ENCODE data around the gene CLCF1. TPM values are rescaled to one million over a fixed set of nuclear protein-coding genes. Genes with fewer than 3 reads are reported as not detected.
A peak's percentile ranks its signal among the peaks of the same experiment; 100 is the strongest.

CLCF1 gene
- total and polyA plus RNA-seq, 2 of the 13 experiments (the other 11 are each of a cell fraction or from before 2014, with no cell fraction given), result 0.49 to 0.78 TPM

DNA sequence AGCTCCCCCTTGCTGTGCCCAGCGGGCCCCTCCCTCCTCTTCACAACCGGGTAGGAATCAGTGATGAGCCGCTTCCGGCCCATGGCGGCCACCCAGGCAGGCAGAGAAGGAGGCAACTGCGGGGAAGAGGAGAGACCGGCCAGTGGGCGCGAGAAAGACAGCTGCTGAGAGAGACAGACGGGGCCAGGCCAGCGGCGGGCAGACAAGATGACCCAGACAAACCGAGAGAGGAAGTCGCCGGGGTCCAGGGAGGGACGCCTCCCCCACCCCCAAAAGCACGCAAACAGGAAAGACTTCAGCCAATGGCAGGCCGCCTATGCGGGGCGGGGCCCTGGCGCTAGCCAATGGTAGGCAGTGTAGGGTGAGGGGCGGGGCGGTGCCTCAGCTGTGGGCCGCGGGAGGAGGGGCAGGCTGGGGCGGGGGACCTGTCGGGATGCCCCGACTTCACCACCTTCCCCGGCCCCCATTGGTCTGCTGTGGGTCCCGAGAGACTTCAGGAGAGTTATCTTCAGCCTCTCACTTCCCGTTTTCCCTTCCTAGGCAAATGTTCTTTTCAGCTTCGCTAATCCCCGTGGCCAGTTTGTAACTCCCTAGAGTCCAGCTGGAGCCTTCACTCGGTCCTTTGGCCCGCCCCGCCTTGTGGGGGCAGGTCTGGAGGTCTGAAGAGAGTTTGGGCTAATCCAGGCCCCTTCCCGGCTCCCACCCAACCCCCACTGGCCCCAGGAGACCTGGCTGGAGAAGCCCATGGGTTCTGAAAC lies 19.9 kb downstream of the CLCF1 start, which contains the start of gene POLD4 (continued):
- TF ChIP-seq, protein P1, sequence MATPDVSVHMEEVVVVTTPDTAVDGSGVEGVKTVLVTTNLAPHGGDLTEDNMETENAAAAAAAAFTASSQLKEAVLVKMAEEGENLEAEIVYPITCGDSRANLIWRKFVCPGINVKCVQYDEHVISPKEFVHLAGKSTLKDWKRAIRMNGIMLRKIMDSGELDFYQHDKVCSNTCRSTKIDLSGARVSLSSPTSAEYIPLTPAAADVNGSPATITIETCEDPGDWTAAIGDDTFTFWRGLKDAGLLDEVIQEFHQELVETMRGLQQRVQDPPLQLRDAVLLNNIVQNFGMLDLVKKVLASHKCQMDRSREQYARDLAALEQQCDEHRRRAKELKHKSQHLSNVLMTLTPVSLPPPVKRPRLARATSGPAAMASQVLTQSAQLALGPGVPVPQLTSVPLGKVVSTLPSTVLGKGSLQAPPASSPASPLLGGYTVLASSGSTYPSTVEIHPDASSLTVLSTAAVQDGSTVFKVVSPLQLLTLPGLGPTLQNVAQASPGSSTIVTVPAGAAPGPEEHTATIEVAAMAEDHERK (CRISPR knock-in tag; IDR thresholded peaks at IDR 0.05; ENCODE audit: low read depth), result no peak
- TF ChIP-seq FOSL2 (CRISPR knock-in tag; IDR thresholded peaks at IDR 0.05) (peak; percentile 10; the same call in 1 of the 2 replicates), ZNF792 (CRISPR knock-in tag; IDR thresholded peaks at IDR 0.05) (peak; percentile 40; the same call in 1 of the 2 replicates), ZNF841 (CRISPR knock-in tag; IDR thresholded peaks at IDR 0.05; ENCODE audit: borderline replicate concordance) (no peak), RORA (CRISPR knock-in tag; IDR thresholded peaks at IDR 0.05) (no peak), KLF11 (CRISPR knock-in tag; IDR thresholded peaks at IDR 0.05) (no peak), GATA4 (IDR thresholded peaks at IDR 0.05; ENCODE audit: borderline replicate concordance, low read depth) (0 out of 2 replicates have a peak, but pooled peaks have one; percentile 27), SOX13 (IDR thresholded peaks at IDR 0.05) (no peak), SOX13 (CRISPR knock-in tag; conservative IDR thresholded peaks at IDR 0.05 in 1 of 2, IDR thresholded peaks at IDR 0.05 in 1 of 2) (no peak), PAWR (CRISPR knock-in tag; IDR thresholded peaks at IDR 0.05; ENCODE audit: borderline replicate concordance) (no peak), ZBTB38 (CRISPR knock-in tag; IDR thresholded peaks at IDR 0.05) (no peak), GATAD2A (CRISPR knock-in tag; IDR thresholded peaks at IDR 0.05) (no peak), ZNF337 (CRISPR knock-in tag; IDR thresholded peaks at IDR 0.05; ENCODE audit: borderline replicate concordance, low read depth) (no peak), ZIK1 (CRISPR knock-in tag; IDR thresholded peaks at IDR 0.05; ENCODE audit: borderline replicate concordance, low read depth) (no peak), ZNF839 (CRISPR knock-in tag; IDR thresholded peaks at IDR 0.05; ENCODE audit: borderline replicate concordance) (no peak), SP5 (CRISPR knock-in tag; IDR thresholded peaks at IDR 0.05; ENCODE audit: borderline replicate concordance, low read depth) (peak; percentile 68; the same call in 1 of the 2 replicates), ZNF235 (CRISPR knock-in tag; IDR thresholded peaks at IDR 0.05; ENCODE audit: borderline replicate concordance) (no peak)
- TF ChIP-seq, protein P2, sequence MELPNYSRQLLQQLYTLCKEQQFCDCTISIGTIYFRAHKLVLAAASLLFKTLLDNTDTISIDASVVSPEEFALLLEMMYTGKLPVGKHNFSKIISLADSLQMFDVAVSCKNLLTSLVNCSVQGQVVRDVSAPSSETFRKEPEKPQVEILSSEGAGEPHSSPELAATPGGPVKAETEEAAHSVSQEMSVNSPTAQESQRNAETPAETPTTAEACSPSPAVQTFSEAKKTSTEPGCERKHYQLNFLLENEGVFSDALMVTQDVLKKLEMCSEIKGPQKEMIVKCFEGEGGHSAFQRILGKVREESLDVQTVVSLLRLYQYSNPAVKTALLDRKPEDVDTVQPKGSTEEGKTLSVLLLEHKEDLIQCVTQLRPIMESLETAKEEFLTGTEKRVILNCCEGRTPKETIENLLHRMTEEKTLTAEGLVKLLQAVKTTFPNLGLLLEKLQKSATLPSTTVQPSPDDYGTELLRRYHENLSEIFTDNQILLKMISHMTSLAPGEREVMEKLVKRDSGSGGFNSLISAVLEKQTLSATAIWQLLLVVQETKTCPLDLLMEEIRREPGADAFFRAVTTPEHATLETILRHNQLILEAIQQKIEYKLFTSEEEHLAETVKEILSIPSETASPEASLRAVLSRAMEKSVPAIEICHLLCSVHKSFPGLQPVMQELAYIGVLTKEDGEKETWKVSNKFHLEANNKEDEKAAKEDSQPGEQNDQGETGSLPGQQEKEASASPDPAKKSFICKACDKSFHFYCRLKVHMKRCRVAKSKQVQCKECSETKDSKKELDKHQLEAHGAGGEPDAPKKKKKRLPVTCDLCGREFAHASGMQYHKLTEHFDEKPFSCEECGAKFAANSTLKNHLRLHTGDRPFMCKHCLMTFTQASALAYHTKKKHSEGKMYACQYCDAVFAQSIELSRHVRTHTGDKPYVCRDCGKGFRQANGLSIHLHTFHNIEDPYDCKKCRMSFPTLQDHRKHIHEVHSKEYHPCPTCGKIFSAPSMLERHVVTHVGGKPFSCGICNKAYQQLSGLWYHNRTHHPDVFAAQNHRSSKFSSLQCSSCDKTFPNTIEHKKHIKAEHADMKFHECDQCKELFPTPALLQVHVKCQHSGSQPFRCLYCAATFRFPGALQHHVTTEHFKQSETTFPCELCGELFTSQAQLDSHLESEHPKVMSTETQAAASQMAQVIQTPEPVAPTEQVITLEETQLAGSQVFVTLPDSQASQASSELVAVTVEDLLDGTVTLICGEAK (IDR thresholded peaks at IDR 0.05), result no peak
- TF ChIP-seq, protein P2 (CRISPR knock-in tag; IDR thresholded peaks at IDR 0.05), result 0 out of 2 replicates have a peak, but pooled peaks have one; percentile 46

All from HepG2 (cell line).